OCI-LY1 (cell line): Measurements from ENCODE around the gene MPV17L.

Experiments used
- H2AFZ ChIP-seq: fragments of 200-600 bp; sonication (generic), shearing (Covaris generic); 2 replicates; pipeline ENCODE4 v1.6.0; 2014; ENCODE audit warnings: antibody characterized with exemption, mild to moderate bottlenecking, low read length
- H3F3A ChIP-seq: fragments of 200-600 bp; sonication (generic), shearing (Covaris generic); 2 replicates; pipeline ENCODE4 v1.6.0; 2014; ENCODE audit warnings: mild to moderate bottlenecking, antibody characterized with exemption, low read length, moderate library complexity; ENCODE audit not compliant: insufficient read depth
- H3K27ac ChIP-seq: fragments of 200-600 bp; sonication (generic); 2 replicates; pipeline ENCODE4 v1.5.1; 2014; ENCODE audit warnings: low read length, mixed run types, mild to moderate bottlenecking, low read depth; ENCODE audit not compliant: poor library complexity, severe bottlenecking
- H3K27me3 ChIP-seq: fragments of 200-600 bp; sonication (generic); 2 replicates; pipeline ENCODE4 v1.6.0; 2014; ENCODE audit warnings: antibody characterized with exemption, mild to moderate bottlenecking, low read length, moderate library complexity; ENCODE audit not compliant: insufficient read depth
- H3K36me3 ChIP-seq: fragments of 200-600 bp; sonication (generic); 2 replicates; pipeline ENCODE4 v1.6.1; 2014; ENCODE audit warnings: mild to moderate bottlenecking, antibody characterized with exemption, low read length, moderate library complexity, mixed read lengths; ENCODE audit not compliant: insufficient read depth
- H3K4me1 ChIP-seq: fragments of 200-600 bp; sonication (generic); 2 replicates; pipeline ENCODE4 v1.5.1; 2014; ENCODE audit warnings: mild to moderate bottlenecking, low read length, moderate library complexity; ENCODE audit not compliant: insufficient read depth, severe bottlenecking
- H3K4me2 ChIP-seq: fragments of 200-600 bp; sonication (generic), shearing (Covaris generic); 2 replicates; pipeline ENCODE4 v1.6.1; 2014; ENCODE audit warnings: low read length
- H3K4me3 ChIP-seq: fragments of 200-600 bp; sonication (generic); 2 replicates; pipeline ENCODE4 v1.5.1; 2014; ENCODE audit warnings: low read length, low read depth, mild to moderate bottlenecking, mixed read lengths; ENCODE audit not compliant: poor library complexity, severe bottlenecking
- H3K79me2 ChIP-seq: fragments of 200-600 bp; shearing (Covaris generic); 2 replicates; pipeline ENCODE4 v1.6.1; 2016; ENCODE audit warnings: mixed run types, low read length, mixed read lengths; ENCODE audit not compliant: insufficient read depth
- H3K9ac ChIP-seq: fragments of 200-600 bp; sonication (generic), shearing (Covaris generic); 2 replicates; pipeline ENCODE4 v1.6.1; 2014; ENCODE audit warnings: mild to moderate bottlenecking, low read length, mixed read lengths
- H3K9me2 ChIP-seq: fragments of 200-600 bp; sonication (generic), shearing (Covaris generic); 2 replicates; pipeline ENCODE4 v1.6.1; 2014; ENCODE audit warnings: low read depth, mild to moderate bottlenecking, low read length, mixed read lengths
- H3K9me3 ChIP-seq: fragments of 200-600 bp; shearing (Covaris generic); 2 replicates; pipeline ENCODE4 v1.6.1; 2014; ENCODE audit warnings: low read length, mixed read lengths
- H4K20me1 ChIP-seq: fragments of 200-600 bp; sonication (generic), shearing (Covaris generic); 2 replicates; pipeline ENCODE4 v1.6.0; 2016; ENCODE audit warnings: mild to moderate bottlenecking, low read length; ENCODE audit not compliant: insufficient read depth
- EZH2 ChIP-seq: fragments of 200-600 bp; sonication (generic), shearing (Covaris generic); IDR thresholded peaks from 2 replicates; pipeline ENCODE4 v1.8.0; 2017; ENCODE audit warnings: borderline replicate concordance, mixed run types, mild to moderate bottlenecking, antibody characterized with exemption, low read length, moderate library complexity, mixed read lengths
- TF ChIP-seq, protein P1 (sequence below): fragments of 200-600 bp; sonication (generic), shearing (Covaris generic); IDR thresholded peaks from 2 replicates; pipeline ENCODE4 v1.5.1; 2017; ENCODE audit warnings: mild to moderate bottlenecking, antibody characterized with exemption, low read length, moderate library complexity, mixed read lengths

Gene MPV17L

DNA sequence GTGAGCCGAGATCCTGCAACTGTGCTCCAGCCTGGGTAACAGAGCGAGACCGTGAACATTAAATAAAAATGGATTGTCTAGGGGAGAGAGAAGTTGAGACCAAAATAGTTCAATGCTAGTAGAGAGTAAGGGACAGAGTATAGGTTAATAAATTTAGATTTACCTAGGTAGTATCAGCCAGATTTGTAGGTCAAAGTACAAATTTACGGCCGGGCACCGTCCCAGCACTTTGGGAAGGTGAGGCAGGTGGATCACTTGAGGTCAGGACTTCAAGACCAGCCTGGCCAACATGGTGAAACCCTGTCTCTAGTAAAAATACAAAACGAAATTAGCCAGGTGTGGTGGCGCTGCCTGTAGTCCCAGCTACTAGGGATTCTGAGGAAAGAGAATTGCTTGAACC is 26.7 kb downstream of the MPV17L start:
- no peaks in the 10 kb centered on the region for H3K27me3 ChIP-seq
- TF ChIP-seq EZH2 = no peak
- TF ChIP-seq, protein P1, sequence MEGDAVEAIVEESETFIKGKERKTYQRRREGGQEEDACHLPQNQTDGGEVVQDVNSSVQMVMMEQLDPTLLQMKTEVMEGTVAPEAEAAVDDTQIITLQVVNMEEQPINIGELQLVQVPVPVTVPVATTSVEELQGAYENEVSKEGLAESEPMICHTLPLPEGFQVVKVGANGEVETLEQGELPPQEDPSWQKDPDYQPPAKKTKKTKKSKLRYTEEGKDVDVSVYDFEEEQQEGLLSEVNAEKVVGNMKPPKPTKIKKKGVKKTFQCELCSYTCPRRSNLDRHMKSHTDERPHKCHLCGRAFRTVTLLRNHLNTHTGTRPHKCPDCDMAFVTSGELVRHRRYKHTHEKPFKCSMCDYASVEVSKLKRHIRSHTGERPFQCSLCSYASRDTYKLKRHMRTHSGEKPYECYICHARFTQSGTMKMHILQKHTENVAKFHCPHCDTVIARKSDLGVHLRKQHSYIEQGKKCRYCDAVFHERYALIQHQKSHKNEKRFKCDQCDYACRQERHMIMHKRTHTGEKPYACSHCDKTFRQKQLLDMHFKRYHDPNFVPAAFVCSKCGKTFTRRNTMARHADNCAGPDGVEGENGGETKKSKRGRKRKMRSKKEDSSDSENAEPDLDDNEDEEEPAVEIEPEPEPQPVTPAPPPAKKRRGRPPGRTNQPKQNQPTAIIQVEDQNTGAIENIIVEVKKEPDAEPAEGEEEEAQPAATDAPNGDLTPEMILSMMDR = no peak
- no peak overlapping the region for H3K9ac ChIP-seq
- H3K9me2 ChIP-seq = no peaks in the 10 kb centered on the region
- no peaks in the 10 kb centered on the region for H3K4me1 ChIP-seq
- no peak overlapping the region for H3K4me3 ChIP-seq
- H3F3A ChIP-seq = no peaks in the 10 kb centered on the region
- H3K9me3 ChIP-seq = no peaks in the 10 kb centered on the region
- no peak overlapping the region for H3K4me2 ChIP-seq
- H3K36me3 ChIP-seq = no peaks in the 10 kb centered on the region
- H4K20me1 ChIP-seq = no peaks in the 10 kb centered on the region
- H2AFZ ChIP-seq = no peak overlapping the region
- H3K27ac ChIP-seq = no peak overlapping the region
- H3K79me2 ChIP-seq = no peaks in the 10 kb centered on the region

DNA sequence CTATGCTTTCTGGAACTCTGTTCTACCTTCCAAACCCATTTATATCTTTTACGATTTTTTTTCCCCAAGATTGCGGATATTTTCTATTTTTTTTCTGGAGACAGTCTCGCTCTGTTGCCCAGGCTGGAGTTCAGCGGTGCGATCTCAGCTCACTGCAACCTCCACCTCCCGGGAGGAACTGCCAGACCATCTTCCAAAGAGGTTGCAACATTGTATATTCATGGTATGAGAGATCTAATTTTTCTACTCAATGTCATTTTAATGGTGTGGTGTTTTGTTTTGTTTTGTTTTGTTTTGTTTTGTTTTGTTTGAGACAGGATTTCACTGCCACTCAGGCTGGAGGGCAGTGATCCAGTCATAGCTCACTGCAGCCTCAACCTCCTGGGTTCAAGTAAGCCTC is 30.3 kb downstream of the MPV17L start:
- H3K4me1 ChIP-seq = no peaks in the 10 kb centered on the region
- no peak overlapping the region for H3K27ac ChIP-seq
- no peaks in the 10 kb centered on the region for H3K27me3 ChIP-seq
- H3F3A ChIP-seq = no peaks in the 10 kb centered on the region
- no peak overlapping the region for H3K9ac ChIP-seq
- no peak overlapping the region for H3K4me2 ChIP-seq
- no peaks in the 10 kb centered on the region for H3K9me2 ChIP-seq
- TF ChIP-seq EZH2 = no peak
- TF ChIP-seq, protein P1 = no peak
- no peaks in the 10 kb centered on the region for H3K9me3 ChIP-seq
- H4K20me1 ChIP-seq = no peaks in the 10 kb centered on the region
- H3K4me3 ChIP-seq = no peak overlapping the region
- H2AFZ ChIP-seq = no peak overlapping the region
- H3K79me2 ChIP-seq = no peaks in the 10 kb centered on the region
- no peaks in the 10 kb centered on the region for H3K36me3 ChIP-seq

- Histone ChIP-seq H3K9me3 (no peaks in the 10 kb centered on the region), H3K4me2 (no peak overlapping the region), H2AFZ (no peak overlapping the region), H3K4me1 (no peaks in the 10 kb centered on the region), H3K79me2 (no peaks in the 10 kb centered on the region), H3K27ac (no peak overlapping the region), H3K36me3 (no peaks in the 10 kb centered on the region), H3K27me3 (no peaks in the 10 kb centered on the region), H3K4me3 (no peak overlapping the region), H3K9me2 (no peaks in the 10 kb centered on the region), H3F3A (no peaks in the 10 kb centered on the region), H4K20me1 (no peaks in the 10 kb centered on the region), H3K9ac (no peak overlapping the region)
- TF ChIP-seq EZH2 = no peak
- TF ChIP-seq, protein P1 = no peak
Measured at GRCh38 chr16:15426796-15427195, 31.2 kb downstream of the MPV17L start.
